ENCODE measurements around the gene PRPSAP1.
"Not testable (repeated sequence)": the region's sequence is repeated elsewhere in the genome, so short reads cannot be mapped to it uniquely, and the experiment has no call there.

PRPSAP1 gene

DNA sequence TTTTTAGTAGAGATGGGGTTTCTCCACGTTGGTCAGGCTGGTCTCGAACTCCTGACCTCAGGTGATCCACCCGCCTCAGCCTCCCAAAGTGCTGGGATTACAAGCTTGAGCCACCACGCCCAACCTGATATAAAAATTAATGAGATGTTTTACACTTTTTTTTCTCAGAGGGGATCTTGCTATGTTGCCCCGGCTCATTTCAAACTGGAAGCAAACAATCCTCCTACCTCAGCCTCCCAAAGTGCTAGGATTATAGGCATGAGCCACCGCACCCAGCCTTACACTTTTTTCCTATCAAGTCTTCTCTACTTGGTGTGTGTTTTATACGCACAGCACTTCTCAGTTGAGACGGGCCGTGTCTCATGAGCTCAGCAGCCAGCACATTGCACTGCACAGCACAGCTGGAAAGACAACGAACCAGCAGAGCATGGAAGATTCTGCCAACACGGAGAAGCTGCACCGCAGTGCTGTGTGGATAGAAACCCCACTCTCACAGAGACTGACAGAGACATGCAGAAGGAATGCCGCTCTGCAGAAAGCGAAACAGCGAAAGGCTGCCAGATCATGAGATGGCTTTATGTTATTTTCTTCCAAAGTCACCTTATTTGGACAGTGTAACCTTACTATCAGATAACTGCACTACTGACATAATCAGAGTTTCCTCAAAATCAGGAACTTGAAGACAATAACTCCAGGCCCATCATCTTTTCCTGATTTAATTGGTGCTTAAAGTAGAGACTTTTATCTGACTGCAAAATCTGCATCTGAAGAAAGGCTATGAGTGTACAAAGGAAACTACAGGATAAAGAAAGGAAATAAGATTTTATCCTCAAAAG lies 39.1 kb downstream of the PRPSAP1 start:
- DNase-seq, result no peak

DNA sequence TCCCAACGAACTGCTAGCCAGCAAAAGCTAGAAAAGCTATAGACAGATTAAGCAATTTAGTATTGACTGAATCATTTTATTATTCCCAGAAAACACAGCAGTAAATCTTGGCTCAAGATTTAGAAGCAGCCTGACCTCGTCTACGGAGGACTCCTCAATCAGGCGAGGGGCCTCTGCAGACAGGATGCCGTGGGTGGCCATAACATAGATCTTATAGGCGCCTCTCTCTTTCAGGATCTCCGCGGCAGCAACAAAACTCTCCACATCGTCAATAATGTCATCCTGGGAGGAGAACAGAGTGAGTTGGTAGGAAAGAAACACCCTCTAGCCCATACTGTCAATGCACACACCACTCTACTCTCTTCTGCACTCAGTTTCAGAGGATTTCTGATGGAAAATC lies 41.0 kb downstream of the PRPSAP1 start:
- DNase-seq, result no peak

DNA sequence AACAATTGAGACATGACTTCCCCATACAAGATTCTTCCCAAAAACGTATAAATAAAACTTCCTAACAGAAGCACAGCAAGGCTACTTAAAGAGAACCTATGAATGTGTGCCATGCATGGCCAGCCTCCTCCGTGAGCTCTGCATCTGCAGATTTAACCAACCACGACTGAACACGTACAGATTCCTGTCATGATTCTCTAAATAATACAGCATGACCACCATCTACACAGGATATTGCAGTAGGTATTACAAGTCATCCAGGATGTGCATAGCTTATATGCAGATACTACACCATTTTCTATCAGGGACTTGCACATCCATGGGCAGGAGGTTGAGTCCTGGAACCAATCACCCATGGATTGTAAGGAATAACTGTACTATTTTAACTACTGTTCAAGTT lies 44.3 kb downstream of the PRPSAP1 start:
- DNase-seq, result no peak

DNA sequence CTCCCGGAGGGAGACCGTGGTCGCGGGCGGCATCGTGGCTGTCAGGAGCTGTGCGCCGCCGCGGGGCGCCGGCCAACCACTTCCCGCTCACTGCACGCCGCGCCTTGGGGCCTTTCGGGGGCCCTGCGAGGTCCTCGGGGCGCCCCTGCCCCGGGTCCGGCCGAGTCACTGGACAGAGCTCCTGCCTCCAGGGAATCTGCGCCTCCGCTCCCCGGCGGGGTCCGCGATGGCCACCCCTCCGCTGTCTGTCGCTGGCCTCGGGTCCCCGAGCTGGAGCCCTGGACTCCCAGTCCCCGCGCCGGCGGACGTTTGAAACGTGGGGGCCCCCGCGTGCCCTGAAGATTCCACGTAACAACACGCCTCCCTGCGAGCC lies 45.8 kb downstream of the PRPSAP1 start, which contains the start of gene QRICH2:
TSS of gene QRICH2 (minus strand) at position 311 of the 373 bp plus-strand sequence. CDS start at position 33, 278 bp downstream.
- no peak for DNase-seq

DNA sequence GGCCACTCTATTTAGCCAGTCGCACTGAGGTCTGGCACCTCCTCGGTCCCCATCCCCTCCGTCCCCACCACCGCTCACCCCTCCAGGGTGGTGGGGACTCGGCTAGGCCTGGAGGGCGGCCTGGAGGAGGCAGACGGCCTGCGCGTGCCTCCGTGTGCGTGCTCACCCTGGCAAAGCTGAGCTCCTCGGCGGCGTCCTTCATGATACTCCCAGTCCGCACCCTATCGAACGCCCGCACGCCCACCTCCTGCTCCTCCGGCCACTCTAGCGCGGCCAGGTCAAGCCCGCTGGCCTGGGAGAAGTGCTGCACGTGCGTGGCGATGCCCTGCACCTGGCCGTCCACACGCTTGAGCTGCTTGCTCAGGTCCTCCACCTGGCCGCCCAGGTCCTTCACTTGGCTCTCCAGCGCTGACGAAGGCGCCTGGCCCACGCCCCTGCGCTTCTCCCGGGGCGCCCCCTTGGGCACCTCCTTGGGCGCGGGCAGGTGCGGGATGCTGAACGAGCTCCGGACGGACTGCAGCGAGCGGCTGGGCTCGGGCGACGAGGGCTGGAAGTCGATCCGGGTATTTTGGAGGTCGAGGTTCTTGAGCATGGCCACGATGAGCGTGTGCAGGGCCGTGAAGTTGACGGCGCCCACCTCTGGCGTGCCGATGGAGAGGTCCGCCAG lies 46.3 kb downstream of the PRPSAP1 start:
- DNase-seq, result no peak

DNA sequence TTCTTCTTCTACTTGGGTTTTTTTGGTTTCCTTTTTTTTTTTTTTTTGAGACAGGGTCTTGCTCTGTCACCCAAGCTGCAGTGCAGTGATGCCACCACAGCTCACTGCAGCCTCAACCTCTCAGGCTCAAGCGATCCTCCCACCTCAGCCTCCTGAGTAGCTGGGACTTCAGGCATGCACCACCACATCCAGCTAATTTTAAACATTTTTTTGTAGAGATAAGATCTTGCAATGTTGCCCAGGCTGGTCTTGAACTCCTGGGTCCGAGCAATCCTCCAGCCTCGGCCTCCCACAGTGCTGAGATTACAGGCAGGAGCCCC lies 48.6 kb downstream of the PRPSAP1 start:
- DNase-seq, result not testable (repeated sequence)

- DNase-seq, result no peak
These were observed 49.2 kb downstream of the PRPSAP1 start for GRCh38 chr17:76304226-76305134.

DNA sequence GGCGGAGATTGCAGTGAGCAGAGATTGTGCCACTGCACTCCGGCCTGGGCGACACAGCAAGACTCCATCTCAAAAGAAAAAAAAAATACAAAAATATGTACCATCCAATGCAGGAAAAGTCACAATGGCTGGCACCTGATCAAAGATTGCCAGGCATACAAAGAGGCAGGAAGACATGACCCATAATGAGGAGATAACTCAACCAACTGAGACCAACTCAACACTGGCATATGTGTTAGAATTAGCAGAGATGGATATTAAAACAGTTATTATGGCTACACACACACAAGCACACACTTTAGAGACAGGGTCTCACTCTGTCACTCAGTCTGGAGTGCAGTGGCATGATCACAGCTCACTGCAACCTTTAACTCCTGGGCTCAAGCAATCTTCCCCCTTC lies 56.3 kb downstream of the PRPSAP1 start:
- no peak for DNase-seq

GRCh38 chr17:76296889-76297288 lies 56.8 kb downstream of the PRPSAP1 start:
- no peak for DNase-seq

DNA sequence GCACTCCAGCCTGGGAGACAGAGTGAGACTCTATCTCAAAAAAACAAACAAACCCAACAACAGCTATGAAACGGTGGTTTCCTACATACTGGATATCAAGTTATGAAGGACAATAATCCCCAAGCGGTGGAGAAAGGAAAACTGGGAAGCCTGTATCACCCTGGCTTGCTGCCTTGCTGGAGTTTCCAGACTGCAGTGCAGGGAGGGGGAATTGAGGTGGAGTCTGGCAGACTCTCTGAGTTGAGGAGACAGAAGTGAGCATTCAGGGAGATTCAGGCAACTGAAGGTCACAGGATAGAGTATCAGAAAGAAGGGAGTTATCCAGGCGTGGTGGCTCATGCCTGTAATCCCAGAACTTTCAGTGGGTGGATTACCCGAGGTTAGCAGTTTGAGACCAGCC lies 57.5 kb downstream of the PRPSAP1 start:
- DNase-seq, result no peak

GRCh38 chr17:76293106-76293505 lies 60.6 kb downstream of the PRPSAP1 start:
- DNase-seq, result no peak

DNA sequence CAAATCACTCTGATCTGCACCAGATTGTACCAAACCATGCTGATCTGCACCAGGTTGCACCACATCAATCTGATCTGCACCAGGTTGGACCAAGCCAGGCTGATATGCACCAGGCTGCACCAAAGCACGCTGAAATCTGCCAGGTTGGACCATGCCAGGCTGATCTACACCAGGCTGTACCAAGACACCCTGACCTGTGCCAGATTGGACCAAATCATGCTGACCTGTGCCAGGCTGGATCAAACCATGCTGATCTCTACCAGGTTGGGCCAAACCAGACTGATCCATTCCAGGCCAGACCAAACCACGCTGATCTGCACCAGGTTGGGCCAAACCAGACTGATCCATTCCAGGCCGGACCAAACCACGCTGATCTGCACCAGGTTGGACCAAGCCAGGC lies 61.1 kb downstream of the PRPSAP1 start:
- DNase-seq, result no peak

DNA sequence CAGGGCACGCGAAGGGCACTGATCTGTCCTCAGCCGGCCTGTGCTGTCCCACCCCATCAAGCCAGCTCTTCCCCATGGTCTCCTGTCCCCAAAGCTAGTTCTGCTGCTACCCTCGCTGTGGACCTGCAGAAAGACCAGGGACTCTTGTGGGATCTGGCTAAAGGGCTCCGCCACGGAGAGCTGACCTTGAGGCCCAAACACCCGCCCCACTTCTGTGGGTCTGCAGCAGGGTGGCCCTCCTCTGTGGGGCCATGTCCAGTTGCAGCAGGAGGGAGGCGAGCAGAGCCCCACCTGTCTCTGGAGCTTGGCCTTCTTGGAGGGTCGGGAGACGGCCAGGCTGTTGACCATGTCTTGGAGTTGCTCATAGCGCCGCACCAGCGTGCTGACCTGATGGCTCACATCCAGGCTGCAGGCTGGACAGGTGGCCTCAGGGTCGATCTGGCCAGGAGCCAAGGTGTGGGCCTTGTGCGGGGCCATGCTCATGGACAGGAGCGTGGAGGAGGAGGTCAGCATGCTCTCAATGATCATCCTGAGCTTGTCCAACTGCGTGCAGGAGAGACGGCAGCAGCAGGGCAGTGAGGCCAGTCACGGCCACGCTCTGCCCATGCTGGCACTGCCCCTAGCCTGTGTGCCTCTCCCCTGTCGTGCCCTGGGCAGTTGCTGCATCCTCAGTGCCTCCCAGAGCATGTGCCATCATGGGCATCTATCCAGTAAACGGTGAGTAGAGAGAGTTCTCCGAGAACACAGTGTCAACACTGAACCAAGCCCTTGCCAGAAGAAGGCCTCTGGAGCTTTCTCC lies 71.9 kb downstream of the PRPSAP1 start:
- no peak for DNase-seq

- no peak for DNase-seq
These were observed 73.1 kb downstream of the PRPSAP1 start for GRCh38 chr17:76280650-76281049.

- no peak for DNase-seq
These were observed 73.9 kb downstream of the PRPSAP1 start for GRCh38 chr17:76279742-76280287.

- DNase-seq, result peak; percentile 91
These were observed 74.6 kb downstream of the PRPSAP1 start for GRCh38 chr17:76278952-76279741.

DNA sequence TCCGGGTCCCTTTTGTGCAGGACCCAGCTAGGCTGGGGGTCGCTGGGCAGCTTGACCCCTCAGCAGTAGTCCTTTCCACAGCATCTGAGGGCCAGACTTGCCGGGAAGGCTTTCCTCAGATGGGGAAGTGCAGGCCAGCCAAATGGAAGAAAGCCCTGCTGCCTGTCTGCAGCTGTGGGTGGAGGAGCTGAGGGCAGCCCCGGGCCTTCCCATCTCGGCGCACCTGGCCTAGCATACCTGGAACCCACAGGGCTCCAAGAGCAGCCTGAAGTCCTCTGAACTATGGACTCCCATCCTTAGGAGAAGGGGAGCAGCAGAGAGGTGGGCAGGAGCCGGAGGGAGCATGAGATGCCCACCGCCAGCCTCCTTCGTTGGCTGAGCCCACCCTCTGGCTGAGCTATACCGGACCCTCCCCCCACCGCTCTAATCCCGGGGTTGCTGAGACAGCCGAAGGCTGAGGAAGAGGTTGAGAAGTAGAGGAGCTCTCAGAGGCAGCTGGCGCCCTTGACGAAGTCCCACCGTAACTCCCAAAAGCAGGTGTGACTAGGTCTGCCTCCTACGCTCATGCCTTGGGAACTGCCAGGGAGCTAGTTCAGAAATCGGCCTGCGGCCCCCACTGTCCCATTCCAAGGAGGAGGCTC lies 75.3 kb downstream of the PRPSAP1 start:
- DNase-seq, result no peak

- no peak for DNase-seq
These were observed 76.1 kb downstream of the PRPSAP1 start for GRCh38 chr17:76277300-76278267.

- DNase-seq, result no peak
These were observed 77.0 kb downstream of the PRPSAP1 start for GRCh38 chr17:76276461-76277299.
